Stimulated activated CD4-positive, alpha-beta T cell treated with anti-CD3 and anti-CD28 coated beads, TNF-alpha, amount 100 ng/mL, for 4 hours (primary cell): ENCODE results near the gene PTPRN2.
"Not testable (repeated sequence)": the region's sequence is repeated elsewhere in the genome, so short reads cannot be mapped to it uniquely, and the experiment has no call there.

Source experiments
- DNase-seq, 3 experiments: peaks; one replicate each; pipeline ENCODE4 v3.0.0-alpha.2; 2020; ENCODE audit warnings: low read depth in 3 of 3

Gene PTPRN2

GRCh38 chr7:158350166-158350900 is 237.3 kb downstream of the PTPRN2 start:
- no peak for DNase-seq

GRCh38 chr7:158348446-158348845 is 239.2 kb downstream of the PTPRN2 start:
- no peak for DNase-seq

- not testable (repeated sequence) for DNase-seq
These were observed 239.6 kb downstream of the PTPRN2 start for GRCh38 chr7:158348039-158348438.

- DNase-seq, result no peak
These were observed 241.9 kb downstream of the PTPRN2 start for GRCh38 chr7:158345731-158346130.

GRCh38 chr7:158344706-158345300 is 242.8 kb downstream of the PTPRN2 start:
- no peak for DNase-seq

- no peak for DNase-seq
These were observed 243.6 kb downstream of the PTPRN2 start for GRCh38 chr7:158343936-158344455.

- DNase-seq, result no peak
These were observed 244.1 kb downstream of the PTPRN2 start for GRCh38 chr7:158343526-158343925.

- not testable (repeated sequence) for DNase-seq
These were observed 246.5 kb downstream of the PTPRN2 start for GRCh38 chr7:158341097-158341496.

GRCh38 chr7:158336952-158337351 is 250.7 kb downstream of the PTPRN2 start:
- DNase-seq, result not testable (repeated sequence)

GRCh38 chr7:158332516-158332915 is 255.1 kb downstream of the PTPRN2 start:
- DNase-seq, result not testable (repeated sequence)

- not testable (repeated sequence) for DNase-seq
These were observed 255.7 kb downstream of the PTPRN2 start for GRCh38 chr7:158331826-158332450.

- no peak for DNase-seq
These were observed 257.9 kb downstream of the PTPRN2 start for GRCh38 chr7:158329686-158330085.

GRCh38 chr7:158329014-158329610 is 258.5 kb downstream of the PTPRN2 start:
- no peak for DNase-seq

GRCh38 chr7:158328376-158329013 is 259.1 kb downstream of the PTPRN2 start:
- no peak for DNase-seq

GRCh38 chr7:158327571-158328180 is 259.9 kb downstream of the PTPRN2 start:
- no peak for DNase-seq

GRCh38 chr7:158327012-158327411 is 260.6 kb downstream of the PTPRN2 start:
- DNase-seq, result no peak

- DNase-seq, result no peak
These were observed 261.9 kb downstream of the PTPRN2 start for GRCh38 chr7:158325530-158326381.

- no peak for DNase-seq
These were observed 262.9 kb downstream of the PTPRN2 start for GRCh38 chr7:158324397-158325360.

GRCh38 chr7:158323741-158324396 is 263.8 kb downstream of the PTPRN2 start:
- no peak for DNase-seq
